Hematopoietic multipotent progenitor cell treated with erythropoietin and hydrocortisone succinate and interleukin-3 and kit ligand, for 15 days (in vitro differentiated cells): Measurements from ENCODE around the gene MYOM3.
"Not testable (repeated sequence)": the region's sequence is repeated elsewhere in the genome, so short reads cannot be mapped to it uniquely, and the experiment has no call there.

Experiments used
- DNase-seq: peaks from one replicate; pipeline ENCODE4 v3.0.0-alpha.2; 2015; ENCODE audit warnings: low spot score

MYOM3 gene

DNA sequence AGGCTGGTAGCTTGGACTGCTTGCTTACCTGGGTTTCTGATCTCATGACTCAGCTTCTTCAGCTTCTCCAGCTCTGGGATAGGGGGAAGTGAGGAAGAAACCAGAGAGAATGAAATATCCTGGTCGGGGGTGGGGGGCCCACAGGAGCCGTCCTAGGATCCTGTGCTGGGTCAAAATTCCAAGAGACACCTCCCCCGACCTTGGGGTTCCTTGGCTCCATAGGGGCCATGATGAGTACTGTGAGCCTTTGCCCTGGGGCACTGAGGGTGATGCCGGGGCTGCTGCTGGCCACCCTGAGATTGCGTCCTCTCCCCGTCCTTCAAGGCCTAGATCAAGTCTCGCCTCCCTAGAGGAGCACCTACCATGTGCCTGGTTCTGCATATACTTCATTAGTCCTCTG lies 40.0 kb downstream of the MYOM3 start:
- no peak for DNase-seq

GRCh38 chr1:24070821-24071393 lies 41.0 kb downstream of the MYOM3 start:
- peak; percentile 66 for DNase-seq

GRCh38 chr1:24069817-24070216 lies 42.1 kb downstream of the MYOM3 start:
- no peak for DNase-seq

DNA sequence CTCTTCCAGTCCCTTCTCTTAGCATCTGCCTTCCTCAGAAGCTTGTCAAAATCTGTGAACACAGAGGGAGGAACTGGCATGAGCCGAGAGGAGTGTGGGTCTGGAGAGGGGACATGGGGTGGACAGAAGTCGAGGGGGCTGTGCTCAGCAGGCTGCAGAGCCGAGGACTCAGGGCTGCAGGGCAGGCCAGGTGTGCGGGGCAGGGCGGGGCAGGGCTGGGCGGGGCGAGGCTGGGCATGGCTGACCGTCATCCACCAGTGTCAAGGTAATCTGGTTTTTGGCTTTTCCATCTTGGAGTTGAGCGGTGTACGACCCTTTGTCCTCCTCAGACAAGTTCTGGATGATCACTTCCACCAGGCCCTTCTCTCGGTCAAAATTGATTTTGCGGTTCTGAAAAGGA lies 44.0 kb downstream of the MYOM3 start:
- no peak for DNase-seq

DNA sequence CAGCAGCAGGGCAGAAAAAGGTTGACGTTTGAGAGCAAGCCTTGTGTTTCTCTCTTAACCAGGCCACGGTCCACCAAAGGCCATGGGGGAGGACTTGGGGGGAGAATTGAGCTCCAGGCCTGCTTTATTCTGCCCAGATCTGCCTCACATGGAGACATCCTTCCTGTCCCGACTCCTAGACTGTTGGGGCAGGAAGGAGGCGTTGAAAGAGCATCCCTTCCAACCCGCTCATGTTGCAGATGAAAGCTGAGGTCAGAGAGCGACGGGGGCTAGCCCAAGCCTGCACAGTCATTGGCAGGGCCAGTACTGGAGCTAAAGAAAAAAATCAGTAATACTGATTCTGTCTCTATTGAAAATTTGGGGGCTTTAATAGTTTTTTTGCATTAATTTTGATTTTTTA lies 46.6 kb downstream of the MYOM3 start:
- no peak for DNase-seq

- DNase-seq: no peak
Measured at GRCh38 chr1:24062221-24062620, 49.7 kb downstream of the MYOM3 start.

DNA sequence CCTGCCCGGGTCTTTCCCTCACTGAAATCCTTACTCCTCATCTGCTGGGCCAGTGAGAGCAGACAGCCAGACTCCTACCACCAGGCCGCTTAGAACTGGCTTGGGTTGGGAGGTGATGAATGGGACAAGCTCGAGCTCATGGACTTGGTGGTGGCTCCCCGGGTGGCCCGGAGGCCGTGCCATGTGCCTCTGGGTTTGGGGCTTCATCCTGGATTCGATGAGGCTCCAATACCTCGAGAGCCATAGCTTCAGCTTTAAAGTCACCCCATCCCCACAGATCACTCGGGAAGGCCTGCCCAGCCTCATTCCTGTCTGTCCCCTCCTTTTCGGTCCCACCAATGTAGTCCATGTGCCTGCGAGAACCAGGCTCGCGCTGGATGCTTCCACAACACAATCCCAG lies 51.5 kb downstream of the MYOM3 start:
- DNase-seq: no peak

DNA sequence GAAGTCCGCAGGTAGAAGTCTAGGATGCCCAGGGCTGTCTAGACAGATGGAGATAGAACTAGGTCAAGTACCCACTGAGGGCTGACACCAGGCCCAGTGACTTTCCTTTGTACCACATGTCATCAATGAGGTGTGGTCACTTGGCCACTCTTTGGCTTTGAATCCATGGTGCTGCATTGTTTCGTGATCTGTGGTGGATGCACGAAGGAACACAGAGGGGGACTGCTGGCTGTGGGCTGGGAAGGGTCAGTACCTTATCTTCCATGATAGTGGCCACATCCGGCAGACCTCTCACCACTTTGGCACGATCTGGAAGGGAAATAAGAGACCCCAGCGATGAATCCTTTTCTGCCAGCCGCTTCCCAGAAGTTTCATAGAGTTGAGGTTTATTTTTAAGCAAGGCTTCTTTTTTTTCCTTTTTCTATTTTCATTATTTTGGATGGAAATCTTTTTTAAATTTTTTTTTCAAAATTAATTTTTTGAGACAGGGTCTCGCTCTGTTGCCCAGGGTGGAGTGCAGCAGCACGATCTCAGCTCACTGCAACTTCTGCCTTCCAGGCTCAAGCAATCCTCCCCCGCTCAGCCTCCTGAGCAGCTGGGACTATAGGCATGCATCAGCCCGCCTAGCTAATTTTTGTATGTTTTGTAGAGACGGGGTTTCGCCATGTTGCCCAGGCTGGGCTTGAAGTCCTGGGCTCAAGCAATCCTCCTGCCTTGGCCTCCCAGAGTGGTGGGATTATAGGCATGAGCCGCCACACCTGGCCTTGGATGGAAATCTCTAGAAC lies 53.1 kb downstream of the MYOM3 start:
- no peak for DNase-seq

DNA sequence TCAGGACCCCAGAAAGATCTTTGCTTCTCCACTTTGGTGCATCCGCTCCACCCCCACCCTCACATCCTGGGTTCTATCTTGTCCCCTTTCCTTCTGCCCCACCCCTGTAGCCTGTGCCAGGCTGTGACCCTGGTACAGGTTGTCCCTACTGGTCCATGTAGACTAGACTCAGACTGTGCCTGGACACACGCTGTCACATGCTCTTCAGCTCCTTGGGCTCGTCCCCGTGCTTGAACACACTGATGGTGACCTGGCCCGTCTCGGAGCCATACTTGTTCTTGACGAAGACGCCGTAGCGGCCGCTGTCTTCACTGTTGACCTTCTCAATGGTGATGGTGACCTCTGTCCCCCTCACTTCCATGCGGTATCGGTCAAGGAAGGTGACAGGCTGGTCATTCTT lies 54.8 kb downstream of the MYOM3 start:
- DNase-seq: no peak

DNA sequence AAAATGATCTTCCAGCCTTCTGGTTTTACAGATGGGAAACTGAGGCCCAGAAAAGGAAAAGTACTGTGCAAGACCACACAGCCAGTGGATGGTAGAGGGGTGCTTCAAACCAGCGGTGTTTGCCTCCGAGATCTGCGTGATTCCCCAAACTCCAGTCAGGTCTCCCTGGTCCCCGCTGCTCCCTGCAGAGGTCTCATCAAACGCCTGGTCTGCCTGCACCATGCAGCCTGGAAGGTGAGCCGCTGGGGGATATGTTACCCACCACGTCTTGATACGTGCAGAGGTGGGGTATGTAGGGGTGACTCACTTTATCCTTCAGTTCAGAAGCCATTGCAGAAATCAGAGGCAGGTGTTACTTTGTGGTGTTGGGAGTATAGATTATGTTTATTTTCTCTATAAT lies 56.3 kb downstream of the MYOM3 start:
- DNase-seq: no peak

- DNase-seq: no peak
Measured at GRCh38 chr1:24052220-24052619, 59.7 kb downstream of the MYOM3 start.

- DNase-seq: no peak
Measured at GRCh38 chr1:24051206-24051945, 60.6 kb downstream of the MYOM3 start.

- no peak for DNase-seq
Measured at GRCh38 chr1:24049733-24050132, 62.2 kb downstream of the MYOM3 start.

GRCh38 chr1:24048894-24049293 lies 63.0 kb downstream of the MYOM3 start:
- not testable (repeated sequence) for DNase-seq

- DNase-seq: no peak
Measured at GRCh38 chr1:24048205-24048869, 63.6 kb downstream of the MYOM3 start.

GRCh38 chr1:24047110-24047477 lies 64.8 kb downstream of the MYOM3 start:
- no peak for DNase-seq

DNA sequence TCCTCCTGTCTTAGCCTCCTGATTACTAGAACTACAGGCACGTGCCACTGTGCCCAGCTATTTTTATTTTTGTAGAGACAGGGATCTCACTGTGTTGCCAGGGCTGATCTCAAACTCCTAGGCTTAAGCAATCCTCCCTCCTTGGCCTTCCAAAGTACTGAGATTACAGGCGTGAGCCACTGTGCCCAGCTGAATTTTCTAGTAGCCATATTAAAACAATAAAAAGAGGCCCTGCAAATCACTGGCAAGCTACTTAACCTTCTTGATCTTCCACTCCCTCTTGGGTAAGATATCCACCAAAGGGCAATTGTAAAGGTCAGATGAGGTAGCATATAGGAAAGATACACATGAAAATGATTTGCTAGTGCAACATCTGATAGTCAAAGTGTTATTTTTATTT lies 66.2 kb downstream of the MYOM3 start:
- DNase-seq: no peak

- DNase-seq: not testable (repeated sequence)
Measured at GRCh38 chr1:24044672-24045071, 67.3 kb downstream of the MYOM3 start.

- no peak for DNase-seq
Measured at GRCh38 chr1:24043345-24044032, 68.4 kb downstream of the MYOM3 start.

DNA sequence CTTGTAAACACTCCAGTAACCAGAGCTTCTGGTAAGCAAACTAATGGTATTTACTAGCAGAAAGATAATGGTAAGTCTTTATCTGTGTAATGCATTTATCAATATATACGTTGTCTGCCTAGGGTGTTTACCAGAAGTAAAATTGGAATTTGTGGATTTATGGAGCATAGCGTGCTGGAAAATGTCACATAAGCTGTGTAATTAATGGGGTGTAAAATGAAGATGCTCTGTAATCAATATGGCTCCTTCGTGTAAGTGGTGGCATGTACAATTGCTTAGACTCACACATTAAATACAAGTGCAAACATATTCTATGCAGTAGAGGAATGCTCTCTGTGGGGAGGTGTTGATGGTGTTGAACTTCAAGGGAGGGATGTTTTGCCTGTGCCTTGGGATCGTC lies 69.6 kb downstream of the MYOM3 start:
- DNase-seq: no peak

- DNase-seq: no peak
Measured at GRCh38 chr1:24036088-24036487, 75.8 kb downstream of the MYOM3 start.

- DNase-seq: peak; percentile 13
Measured at GRCh38 chr1:24032981-24033380, 79.0 kb downstream of the MYOM3 start.
